ENCODE results near the gene TBC1D10A. TPM values are rescaled to one million over a fixed set of nuclear protein-coding genes. Genes with fewer than 3 reads are reported as not detected.

The TBC1D10A gene
- total RNA-seq, 2 donors from 2014 or later, result 46.1 to 51.2 TPM

DNA sequence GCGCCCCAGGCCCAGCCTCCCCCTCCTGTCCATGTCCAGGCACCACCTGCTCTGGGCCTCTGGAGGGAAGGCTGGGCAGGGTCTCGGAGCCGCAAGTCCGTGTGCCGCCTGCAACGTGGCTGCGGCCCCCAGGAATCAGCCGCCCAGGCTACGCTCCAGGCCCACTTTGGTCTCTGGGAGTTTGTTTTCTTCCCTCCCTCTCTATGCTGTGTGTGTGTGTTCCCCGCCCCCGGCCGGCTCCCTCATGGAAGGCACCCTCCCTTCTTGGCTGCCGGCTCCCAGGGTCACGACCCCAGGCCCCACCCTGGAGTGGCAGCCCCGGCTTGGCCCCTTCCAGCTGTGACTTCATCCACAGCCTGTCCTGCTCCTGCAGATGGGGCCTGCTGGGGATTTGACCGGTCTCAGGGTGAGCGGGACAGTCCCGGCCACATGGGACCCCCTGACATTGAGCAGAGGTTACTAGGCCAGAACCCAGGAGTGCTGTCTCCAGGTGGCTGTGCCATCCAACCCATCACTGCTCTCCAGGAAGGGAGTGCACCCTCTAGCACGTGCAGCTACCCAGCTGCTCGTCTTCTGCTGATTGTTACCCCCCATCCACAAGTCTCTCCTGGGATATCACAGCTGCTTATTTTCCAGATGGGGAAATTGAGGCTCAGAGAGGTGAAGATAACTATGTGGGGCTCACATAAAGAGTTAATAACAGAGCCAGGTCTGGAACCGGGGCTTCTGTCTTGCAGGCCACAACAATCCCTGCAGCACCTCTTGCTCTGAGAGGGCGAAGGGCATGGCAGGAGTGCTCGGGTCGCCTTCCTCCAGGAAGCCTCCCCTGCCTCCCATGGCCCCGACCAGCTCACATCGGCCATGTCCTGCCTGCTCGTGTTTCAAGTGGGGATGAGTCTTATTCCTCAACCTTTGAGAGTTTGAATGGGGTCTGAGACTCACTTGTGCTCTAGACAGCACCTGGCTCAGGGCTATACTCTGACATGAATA lies 77.4 kb downstream of the TBC1D10A start:
- Histone ChIP-seq H3K9me3 (no peaks in the 10 kb centered on the region), H3K4me1 (replicated peaks) (no peaks in the 10 kb centered on the region), H3K36me3 (no peaks in the 10 kb centered on the region), H3K4me3 (no peak overlapping the region), H3K27ac (no peak overlapping the region), H3K27me3 (replicated peaks; ENCODE audit: insufficient read depth) (no peaks in the 10 kb centered on the region)
- intact Hi-C loops (cut with DNase I), result no loop called here
- 82% methylated on average over 27 of the region's 27 CpGs for WGBS
- TF ChIP-seq CTCF (IDR thresholded peaks at IDR 0.05) (no peak), POLR2AphosphoS5 (IDR thresholded peaks at IDR 0.05) (no peak), POLR2A (IDR thresholded peaks at IDR 0.05) (no peak)
- no peak for DNase-seq (ENCODE audit: low spot score)

GRCh38 chr22:30248484-30248883 lies 78.3 kb downstream of the TBC1D10A start:
- Histone ChIP-seq H3K4me1 (replicated peaks) (no peaks in the 10 kb centered on the region), H3K9me3 (no peaks in the 10 kb centered on the region), H3K27me3 (replicated peaks; ENCODE audit: insufficient read depth) (no peaks in the 10 kb centered on the region), H3K27ac (no peak overlapping the region), H3K4me3 (no peak overlapping the region), H3K36me3 (no peaks in the 10 kb centered on the region)
- 83% methylated on average over 6 of the region's 6 CpGs for WGBS
- no peak for DNase-seq (ENCODE audit: low spot score)
- intact Hi-C loops (cut with DNase I), result no loop called here
- TF ChIP-seq POLR2A (IDR thresholded peaks at IDR 0.05) (no peak), POLR2AphosphoS5 (IDR thresholded peaks at IDR 0.05) (no peak), CTCF (IDR thresholded peaks at IDR 0.05) (no peak)

DNA sequence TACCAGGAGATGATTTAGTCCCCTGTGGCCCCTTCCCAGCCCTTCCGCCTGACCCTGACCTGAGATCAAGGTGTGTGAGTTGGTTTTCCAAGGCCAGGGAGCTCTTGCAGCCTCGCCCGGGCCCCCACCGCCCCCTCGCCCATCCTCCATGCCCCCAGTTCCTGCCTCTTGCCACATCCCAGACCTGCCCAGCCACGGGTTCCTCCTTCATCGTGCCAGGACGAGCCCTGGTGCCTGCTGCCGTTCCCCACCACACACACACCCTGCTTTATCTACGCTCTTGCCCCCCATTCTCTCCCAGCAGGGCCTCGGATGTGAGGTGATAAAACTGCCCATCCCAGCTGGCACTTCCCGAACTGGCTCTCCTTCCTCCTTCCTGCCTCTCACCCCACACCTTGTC lies 78.8 kb downstream of the TBC1D10A start:
- intact Hi-C loops (cut with DNase I), result no loop called here
- Histone ChIP-seq H3K36me3 (no peaks in the 10 kb centered on the region), H3K9me3 (no peaks in the 10 kb centered on the region), H3K27me3 (replicated peaks; ENCODE audit: insufficient read depth) (no peaks in the 10 kb centered on the region), H3K27ac (no peak overlapping the region), H3K4me3 (no peak overlapping the region), H3K4me1 (replicated peaks) (no peaks in the 10 kb centered on the region)
- TF ChIP-seq POLR2AphosphoS5 (IDR thresholded peaks at IDR 0.05) (no peak), CTCF (IDR thresholded peaks at IDR 0.05) (no peak), POLR2A (IDR thresholded peaks at IDR 0.05) (no peak)
- no peak for DNase-seq (ENCODE audit: low spot score)
- 77% methylated on average over 12 of the region's 12 CpGs for WGBS

GRCh38 chr22:30247561-30247960 lies 79.2 kb downstream of the TBC1D10A start:
- H3K27ac ChIP-seq, result no peak overlapping the region
- TF ChIP-seq POLR2AphosphoS5 (IDR thresholded peaks at IDR 0.05) (no peak), CTCF (IDR thresholded peaks at IDR 0.05) (no peak), POLR2A (IDR thresholded peaks at IDR 0.05) (no peak)
- intact Hi-C loops (cut with DNase I), result no loop called here
- no peak for DNase-seq (ENCODE audit: low spot score)
- H3K9me3 ChIP-seq, result no peaks in the 10 kb centered on the region
- 98% methylated on average over 11 of the region's 11 CpGs for WGBS
- no peaks in the 10 kb centered on the region for H3K4me1 ChIP-seq (replicated peaks)
- no peaks in the 10 kb centered on the region for H3K36me3 ChIP-seq
- H3K4me3 ChIP-seq, result no peak overlapping the region
- no peaks in the 10 kb centered on the region for H3K27me3 ChIP-seq (replicated peaks; ENCODE audit: insufficient read depth)

All from prostate gland (tissue), 2 donors.